ENCODE data around the gene MRPL36.

MRPL36 gene

GRCh38 chr5:1749346-1750124 is 50.1 kb downstream of the MRPL36 start:
- DNase-seq (ENCODE audit: low spot score) = no peak

GRCh38 chr5:1748845-1749244 is 50.8 kb downstream of the MRPL36 start:
- DNase-seq (ENCODE audit: low spot score) = no peak
